HG02763 (cell line): ENCODE data around the gene GRAP2.
"Not testable (repeated sequence)": the region's sequence is repeated elsewhere in the genome, so short reads cannot be mapped to it uniquely, and the experiment has no call there.

Experiments
- ATAC-seq: cut with Tn5 transposase; IDR thresholded peaks from one replicate; pipeline ENCODE4 v1.9.1; 2021; ENCODE audit warnings: mild to moderate bottlenecking, moderate library complexity; ENCODE audit not compliant: unreplicated experiment

Gene GRAP2

DNA sequence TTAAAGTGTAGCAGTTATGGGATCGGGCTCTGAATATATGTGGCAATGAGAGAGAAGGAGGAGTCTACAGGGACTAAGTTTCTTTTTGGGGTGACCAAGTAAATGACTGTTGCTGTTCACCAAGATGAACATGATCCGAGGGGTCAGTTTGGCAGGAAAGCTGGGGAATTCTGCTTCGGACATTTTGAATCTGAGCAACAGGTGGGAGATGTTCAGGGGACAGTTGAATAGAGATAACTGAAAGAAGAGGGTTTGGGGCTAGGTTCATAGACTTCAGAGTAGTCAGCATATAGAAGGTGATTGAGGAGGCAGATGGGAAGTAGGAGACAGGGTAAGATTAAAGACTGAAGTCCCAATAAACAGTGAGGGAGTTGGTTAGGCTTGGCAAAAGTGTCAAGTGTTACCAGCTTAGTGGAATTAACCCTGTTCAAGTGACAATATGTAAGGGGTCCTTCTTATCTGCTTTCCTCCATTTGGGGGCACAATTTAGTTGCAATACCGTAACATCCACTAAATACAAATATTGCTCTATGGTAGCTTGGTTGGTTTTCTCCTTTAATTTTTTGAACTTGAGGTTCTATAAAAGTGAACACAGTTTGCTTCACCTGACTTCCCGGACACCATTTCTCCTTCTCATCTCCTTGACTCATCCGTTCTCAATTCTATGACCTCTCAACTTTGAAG is 4.4 kb upstream of the GRAP2 start:
- ATAC-seq: no peak

GRCh38 chr22:39897841-39898240 is 3.0 kb upstream of the GRAP2 start:
- no peak for ATAC-seq

DNA sequence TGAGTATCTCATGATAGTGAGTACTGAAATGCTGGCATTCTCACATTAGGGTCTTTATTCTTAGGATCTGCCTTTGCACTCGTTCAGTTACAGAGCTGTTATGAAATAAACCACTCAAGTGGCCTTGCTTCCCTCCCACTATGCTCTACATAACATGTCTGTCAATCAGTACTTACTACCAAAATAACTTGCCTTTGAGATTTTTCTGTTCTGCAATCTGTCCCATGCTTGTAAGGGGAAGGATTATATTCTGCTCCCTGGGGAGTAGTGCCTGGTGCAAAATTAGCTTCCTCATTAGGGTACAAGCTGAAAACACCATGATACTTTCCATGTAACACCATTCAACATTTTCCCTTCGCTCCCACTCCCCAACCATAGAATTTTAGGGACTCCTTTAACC is 1.9 kb upstream of the GRAP2 start:
- ATAC-seq: peak; percentile 66

DNA sequence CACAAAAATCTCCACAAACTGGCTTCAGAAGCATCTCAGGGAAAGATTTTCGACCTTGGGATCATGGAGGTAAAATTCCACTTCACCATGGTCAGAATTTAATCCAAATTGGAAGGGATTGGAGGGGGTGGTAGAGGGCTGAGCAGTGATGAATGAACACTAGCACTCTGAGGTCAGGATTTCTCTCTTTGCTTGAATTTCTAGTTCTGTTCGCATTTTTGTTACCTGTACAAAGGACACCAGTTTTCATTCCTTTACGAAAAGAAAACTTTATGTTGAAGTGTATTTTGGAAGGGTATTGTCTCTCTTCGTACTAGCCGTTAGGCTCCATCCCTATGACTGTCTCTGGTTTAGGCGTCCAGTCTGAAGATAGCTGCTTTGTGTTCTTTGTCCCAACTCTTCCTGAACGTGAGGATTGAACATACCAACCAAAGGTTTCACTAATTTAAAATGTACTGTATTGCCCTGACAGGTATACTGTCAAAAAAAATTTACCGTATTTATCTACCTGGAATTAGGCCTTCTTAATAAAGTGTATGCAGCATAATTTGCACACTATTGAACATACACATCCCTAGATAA is 772 bp downstream of the GRAP2 start:
- no peak for ATAC-seq

DNA sequence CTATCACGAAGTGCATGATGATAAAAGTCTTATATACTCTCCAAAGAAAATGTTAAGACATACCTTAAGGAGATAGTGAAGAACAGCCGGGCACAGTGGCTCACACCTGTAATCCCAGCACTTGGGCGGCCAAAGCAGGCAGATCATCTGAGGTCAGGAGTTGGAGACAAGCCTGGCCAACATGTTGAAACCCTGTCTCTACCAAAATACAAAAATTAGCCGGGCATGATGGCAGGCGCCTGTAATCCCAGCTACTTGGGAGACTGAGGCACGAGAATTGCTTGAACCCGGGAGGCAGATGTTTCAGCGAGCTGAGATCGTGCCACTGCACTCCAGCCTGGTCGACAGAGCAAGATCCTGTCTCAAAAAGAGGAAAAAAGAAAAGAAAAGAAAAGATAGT is 3.1 kb downstream of the GRAP2 start:
- ATAC-seq: not testable (repeated sequence)

- ATAC-seq: no peak
Measured at GRCh38 chr22:39904862-39905261, 4.0 kb downstream of the GRAP2 start.

DNA sequence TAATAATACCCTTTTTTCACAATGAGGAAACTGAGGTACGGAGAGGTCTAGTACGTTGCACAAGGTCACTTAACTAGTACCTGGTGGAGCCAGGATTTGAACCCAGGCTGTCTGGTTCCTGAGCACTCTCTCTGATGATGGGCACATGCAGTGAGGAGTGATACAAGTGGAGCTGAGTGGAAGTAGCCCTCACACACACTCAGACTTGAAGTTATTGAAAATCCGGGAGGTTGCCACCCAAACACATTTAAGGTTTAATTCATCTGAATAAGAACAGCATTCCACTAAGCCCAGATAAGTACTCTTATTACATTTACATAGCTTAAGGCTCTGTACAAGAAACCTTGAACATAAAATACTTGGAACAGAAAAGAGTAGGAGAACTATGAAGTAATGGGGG is 4.8 kb downstream of the GRAP2 start:
- no peak for ATAC-seq

DNA sequence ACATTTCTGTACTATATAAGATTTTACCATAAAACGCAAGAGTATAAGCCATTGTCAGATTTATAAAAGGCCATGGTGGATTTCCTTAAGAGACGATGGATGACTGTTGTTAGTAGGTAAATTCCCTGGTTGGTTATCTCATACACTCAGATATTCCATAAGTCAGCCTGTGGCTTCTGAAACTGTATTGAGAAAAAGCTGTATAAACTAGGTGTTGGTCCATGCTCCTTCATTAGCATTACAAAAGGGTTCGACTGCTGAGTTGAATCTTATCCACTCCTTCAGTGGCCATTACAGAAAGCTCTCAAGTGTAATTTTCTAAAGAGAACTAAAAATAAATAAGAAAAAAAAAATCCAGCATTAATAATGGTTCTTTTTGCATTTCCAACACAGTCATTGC is 5.3 kb downstream of the GRAP2 start:
- ATAC-seq: no peak

DNA sequence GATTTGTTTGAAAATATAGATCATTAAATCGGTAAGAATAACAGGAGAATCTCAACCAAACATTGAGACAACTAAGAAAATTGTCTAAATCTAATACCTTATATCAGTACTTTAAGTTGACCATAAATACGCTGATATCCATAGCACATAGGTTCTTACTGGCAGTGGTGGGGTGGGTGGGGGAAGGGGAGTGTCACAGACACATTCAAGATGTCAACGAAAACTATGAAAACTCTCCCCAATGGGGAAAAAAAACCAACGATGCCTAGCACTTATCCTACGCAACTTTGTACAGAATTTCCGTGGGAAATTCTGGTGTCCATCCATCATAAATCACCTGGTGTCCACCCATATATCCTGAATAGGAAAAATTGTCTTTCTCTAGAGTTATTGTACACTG is 6.2 kb downstream of the GRAP2 start:
- ATAC-seq: no peak

DNA sequence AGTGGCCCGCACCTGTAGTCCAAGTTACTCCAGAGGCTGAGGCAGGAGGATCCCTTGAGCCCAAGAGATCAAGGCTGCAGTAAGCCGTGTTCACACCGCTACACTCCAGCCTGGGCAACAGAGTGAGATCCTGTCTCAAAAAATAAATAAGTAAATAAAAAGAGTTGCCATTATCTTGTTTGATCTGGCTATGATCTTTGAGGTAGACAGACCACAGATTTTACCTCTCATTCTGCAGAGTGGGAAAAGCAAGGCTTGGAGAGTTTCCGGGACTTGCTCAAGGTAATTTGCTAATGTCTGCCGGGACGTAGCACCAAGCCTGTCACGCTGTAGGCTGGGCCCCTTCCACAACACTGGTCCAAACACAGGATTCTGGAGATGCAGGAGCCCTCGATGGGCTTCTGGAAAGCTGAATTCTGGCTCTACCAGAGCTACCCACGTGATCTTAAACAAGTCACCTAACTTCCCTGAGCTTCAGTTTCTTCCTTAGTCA is 6.8 kb downstream of the GRAP2 start:
- no peak for ATAC-seq

GRCh38 chr22:39908136-39908535 is 7.3 kb downstream of the GRAP2 start:
- ATAC-seq: no peak

GRCh38 chr22:39908737-39909136 is 7.9 kb downstream of the GRAP2 start:
- no peak for ATAC-seq

GRCh38 chr22:39910876-39911613 is 10.2 kb downstream of the GRAP2 start:
- no peak for ATAC-seq

GRCh38 chr22:39913321-39913720 is 12.4 kb downstream of the GRAP2 start:
- no peak for ATAC-seq

GRCh38 chr22:39913886-39914285 is 13.0 kb downstream of the GRAP2 start:
- ATAC-seq: no peak

GRCh38 chr22:39914584-39914983 is 13.7 kb downstream of the GRAP2 start:
- no peak for ATAC-seq

DNA sequence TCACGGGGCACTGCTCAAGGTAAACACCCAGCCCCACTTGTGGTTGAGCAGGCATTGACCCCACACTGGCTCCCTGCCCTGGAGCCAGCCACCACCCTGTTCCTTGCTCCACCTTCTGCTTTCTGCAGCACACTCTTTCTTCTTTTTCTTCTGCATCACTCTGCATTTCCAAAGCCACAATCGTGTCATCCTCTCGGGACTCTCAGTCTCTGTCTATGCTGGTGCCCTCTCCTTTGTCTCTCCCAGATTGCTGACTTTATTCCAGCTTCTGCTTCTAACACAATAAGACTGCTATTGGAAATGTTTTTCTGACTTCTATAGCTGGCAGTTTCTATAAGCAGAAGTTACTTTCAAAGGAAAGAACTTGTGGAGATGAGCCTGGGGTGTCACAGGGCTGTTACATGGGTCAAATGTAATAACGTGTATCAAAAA is 14.4 kb downstream of the GRAP2 start:
- no peak for ATAC-seq

DNA sequence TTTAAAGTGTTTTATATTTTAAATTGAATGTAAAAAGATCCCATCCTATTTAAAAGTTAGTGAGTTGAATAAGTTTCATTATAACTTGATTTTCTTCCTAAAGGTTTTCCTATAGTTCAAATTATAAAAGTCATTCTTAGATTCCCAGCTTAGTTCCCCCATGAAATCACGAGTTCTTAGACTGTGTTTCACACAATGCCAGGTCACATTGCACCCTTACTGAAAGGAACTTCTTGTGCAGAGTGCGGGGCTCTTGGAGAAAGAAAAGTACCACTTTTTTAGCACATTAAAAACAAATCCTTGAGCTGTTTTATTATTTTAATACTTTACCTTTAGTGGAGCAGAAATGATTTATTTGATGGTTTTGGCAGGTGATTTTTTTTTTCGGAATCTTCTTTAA is 15.6 kb downstream of the GRAP2 start:
- ATAC-seq: no peak

- no peak for ATAC-seq
Measured at GRCh38 chr22:39917197-39917643, 16.3 kb downstream of the GRAP2 start.

DNA sequence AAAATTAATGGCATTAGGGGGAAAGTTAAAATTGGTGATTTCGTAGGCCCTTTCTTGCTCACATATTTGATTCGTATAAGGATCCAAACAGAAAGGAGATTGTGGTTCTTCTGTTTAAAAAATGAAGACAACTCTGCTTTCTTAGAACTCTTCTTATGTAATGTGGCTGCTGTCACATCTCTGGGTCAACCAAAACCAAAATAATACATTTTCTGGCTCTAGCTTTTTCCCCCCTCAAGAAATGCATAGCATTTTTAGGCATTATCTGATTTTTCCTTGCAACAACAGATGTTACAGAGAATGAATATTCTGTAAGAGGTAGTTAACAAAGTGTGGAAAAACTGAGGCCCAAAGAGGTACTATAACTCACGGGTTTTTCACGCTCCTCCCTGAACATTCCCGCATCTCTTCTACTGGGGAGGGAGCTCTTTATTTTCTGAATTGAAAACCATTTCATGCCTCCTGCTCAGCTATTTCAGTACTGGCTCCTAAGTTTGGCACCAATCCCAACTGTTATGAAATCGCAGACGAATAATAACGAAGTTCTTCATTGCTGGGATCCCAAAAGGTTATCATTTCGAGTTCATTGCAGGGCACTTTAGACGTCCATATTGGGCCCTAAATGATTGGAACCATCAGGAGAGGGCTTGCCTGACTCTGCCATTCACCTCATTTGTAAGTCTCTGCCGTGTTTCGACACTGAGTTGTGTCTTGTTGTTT is 17.1 kb downstream of the GRAP2 start:
- no peak for ATAC-seq

GRCh38 chr22:39920134-39920743 is 19.4 kb downstream of the GRAP2 start:
- ATAC-seq: no peak
